Occipital lobe (tissue), 2 donors: ENCODE data around the gene GCN1. TPM values are rescaled to one million over a fixed set of nuclear protein-coding genes. Genes with fewer than 3 reads are reported as not detected.
A peak's percentile ranks its signal among the peaks of the same experiment; 100 is the strongest.
"Not testable (repeated sequence)": the region's sequence is repeated elsewhere in the genome, so short reads cannot be mapped to it uniquely, and the experiment has no call there.

Experiments
- DNase-seq: peaks from one replicate; lab custom pipeline; 2025; lab: John Stamatoyannopoulos, UW
- total RNA-seq: library from RNA; depleted of rRNA; stranded (reverse); fragments of >200 nt; gene quantifications from one replicate; pipeline ENCODE4 v1.2.3, GENCODE V29; 2014

Gene GCN1, protein sequence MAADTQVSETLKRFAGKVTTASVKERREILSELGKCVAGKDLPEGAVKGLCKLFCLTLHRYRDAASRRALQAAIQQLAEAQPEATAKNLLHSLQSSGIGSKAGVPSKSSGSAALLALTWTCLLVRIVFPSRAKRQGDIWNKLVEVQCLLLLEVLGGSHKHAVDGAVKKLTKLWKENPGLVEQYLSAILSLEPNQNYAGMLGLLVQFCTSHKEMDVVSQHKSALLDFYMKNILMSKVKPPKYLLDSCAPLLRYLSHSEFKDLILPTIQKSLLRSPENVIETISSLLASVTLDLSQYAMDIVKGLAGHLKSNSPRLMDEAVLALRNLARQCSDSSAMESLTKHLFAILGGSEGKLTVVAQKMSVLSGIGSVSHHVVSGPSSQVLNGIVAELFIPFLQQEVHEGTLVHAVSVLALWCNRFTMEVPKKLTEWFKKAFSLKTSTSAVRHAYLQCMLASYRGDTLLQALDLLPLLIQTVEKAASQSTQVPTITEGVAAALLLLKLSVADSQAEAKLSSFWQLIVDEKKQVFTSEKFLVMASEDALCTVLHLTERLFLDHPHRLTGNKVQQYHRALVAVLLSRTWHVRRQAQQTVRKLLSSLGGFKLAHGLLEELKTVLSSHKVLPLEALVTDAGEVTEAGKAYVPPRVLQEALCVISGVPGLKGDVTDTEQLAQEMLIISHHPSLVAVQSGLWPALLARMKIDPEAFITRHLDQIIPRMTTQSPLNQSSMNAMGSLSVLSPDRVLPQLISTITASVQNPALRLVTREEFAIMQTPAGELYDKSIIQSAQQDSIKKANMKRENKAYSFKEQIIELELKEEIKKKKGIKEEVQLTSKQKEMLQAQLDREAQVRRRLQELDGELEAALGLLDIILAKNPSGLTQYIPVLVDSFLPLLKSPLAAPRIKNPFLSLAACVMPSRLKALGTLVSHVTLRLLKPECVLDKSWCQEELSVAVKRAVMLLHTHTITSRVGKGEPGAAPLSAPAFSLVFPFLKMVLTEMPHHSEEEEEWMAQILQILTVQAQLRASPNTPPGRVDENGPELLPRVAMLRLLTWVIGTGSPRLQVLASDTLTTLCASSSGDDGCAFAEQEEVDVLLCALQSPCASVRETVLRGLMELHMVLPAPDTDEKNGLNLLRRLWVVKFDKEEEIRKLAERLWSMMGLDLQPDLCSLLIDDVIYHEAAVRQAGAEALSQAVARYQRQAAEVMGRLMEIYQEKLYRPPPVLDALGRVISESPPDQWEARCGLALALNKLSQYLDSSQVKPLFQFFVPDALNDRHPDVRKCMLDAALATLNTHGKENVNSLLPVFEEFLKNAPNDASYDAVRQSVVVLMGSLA (N-terminal part only)
- 53.7 TPM for total RNA-seq

- peak; percentile 78 for DNase-seq
Observed at GRCh38 chr12:120194534-120195395, at the start of gene GCN1. Gene GCN1 (minus strand): TSS chr12:120194715. CDS start chr12:120194697, 18 bp downstream.

DNA sequence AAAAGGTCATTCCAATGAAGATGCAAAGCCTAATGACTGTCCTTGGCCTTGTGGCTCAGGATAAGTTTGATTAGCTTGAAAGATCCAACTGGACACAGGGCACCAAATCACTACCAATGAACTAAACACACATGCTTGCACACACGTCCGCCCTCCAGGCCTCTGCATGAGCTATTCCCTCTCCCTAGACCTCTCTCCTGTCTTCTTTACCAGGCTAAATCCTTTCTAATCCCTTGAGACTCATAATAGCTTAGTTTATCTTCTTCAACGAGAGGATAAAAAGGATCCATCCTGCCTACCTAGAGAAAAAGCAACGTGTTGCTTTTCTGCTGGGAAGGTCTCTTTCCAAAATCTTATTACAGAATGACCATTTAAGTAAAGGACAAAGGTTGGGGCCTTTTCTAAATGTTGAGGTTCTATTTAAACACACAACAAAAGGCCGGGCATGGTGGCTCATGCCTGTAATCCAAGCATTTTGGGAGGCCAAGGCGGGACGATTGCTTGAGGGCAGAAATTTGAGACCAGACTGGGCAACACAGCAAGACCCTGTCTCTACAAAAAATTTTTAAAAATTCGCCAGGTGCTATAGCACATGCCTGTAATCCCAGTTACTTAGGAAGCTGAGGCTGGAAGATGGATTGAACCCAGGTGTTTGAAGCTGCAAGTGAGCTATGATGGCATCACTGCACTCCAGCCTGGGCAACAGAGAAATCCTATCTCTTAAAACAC, 48.6 kb upstream of the GCN1 start:
- DNase-seq: no peak

DNA sequence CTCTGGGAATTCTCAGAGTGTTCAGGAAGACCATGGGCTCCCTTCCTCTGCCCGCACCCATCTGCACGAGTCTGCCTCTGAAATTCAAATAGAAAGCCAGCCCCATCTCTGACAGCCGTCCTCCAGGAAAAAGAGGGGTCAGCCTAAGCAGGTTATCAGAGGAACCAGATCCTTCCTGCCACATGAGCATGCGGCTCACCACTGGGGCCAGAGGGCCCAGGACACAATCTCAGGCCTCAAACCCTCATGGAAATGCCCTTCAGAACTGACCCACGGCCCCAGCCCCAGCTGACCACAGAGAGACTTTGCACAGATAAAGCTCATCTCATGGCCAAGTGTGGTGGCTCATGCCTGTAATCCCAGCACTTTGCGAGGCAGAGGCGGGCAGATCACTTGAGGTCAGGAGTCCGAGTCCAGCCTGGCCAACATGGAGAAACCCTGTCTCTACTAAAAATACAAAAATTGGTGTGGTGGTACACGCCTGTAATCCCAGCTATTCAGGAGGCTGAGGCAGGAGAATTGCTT, 47.8 kb upstream of the GCN1 start:
- no peak for DNase-seq

- no peak for DNase-seq
Observed at GRCh38 chr12:120241561-120242274, 47.2 kb upstream of the GCN1 start.

GRCh38 chr12:120240495-120240833, 45.9 kb upstream of the GCN1 start:
- no peak for DNase-seq

DNA sequence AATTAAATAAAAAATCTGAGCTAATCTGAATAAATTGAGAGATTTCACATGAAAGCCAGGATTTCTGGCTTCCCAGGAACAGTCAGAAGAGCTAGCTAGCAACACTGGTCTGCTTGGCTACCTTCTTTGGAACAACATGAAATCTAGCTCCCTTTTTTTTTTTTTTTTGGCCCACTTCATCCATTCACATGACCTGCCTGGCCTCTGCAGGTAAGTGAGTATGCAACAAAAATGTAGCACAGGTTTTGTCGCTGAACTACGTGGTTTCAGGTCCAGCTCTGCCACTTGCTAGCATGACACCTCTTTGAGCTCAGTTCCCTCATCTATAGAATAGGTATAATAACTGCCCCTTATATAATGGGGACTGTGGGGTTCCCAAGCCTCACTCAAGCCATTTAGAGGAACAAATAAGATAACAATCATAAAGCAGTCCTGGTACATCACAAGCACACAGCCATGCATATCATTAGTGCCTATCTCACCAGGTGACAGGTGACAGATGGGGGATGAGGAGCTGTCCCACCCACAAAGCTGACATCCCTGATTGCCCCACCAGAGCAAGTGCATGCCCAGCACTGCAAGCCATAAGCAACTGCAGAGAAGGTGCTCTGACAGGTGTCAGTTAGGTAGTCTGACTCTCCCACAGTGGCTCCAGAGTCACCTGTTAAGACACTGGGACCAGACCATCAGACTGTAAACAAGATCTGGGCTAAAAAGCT, 45.4 kb upstream of the GCN1 start:
- DNase-seq: no peak

DNA sequence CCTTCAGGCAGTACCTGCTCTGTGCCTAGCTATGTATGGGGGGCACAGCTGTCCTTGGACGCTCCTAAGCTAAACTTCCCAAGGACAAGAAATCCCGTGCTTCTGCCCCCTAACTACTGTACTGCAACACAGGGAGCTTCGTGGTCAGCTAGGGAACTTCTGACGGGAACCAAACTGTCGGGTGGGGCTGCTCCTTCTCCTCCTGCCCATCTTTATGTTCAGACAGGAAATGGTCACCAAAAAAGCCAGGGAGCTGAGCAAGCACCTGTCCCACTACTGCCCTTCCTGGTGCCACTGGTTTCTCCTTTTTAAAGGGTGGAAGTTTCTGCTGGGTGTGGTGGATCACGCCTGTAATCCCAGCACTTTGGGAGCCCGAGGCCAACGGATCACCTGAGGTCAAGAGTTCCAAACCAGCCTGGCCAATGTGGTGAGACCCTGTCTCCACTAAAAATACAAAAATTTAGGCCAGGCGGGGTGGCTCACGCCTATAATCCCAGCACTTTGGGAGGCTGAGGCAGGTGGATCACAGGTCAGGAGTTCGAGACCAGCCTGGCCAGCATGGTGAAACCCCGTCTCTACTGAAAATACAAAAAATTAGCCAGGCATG, 44.4 kb upstream of the GCN1 start:
- DNase-seq: no peak

GRCh38 chr12:120238217-120238616, 43.7 kb upstream of the GCN1 start:
- DNase-seq: no peak

DNA sequence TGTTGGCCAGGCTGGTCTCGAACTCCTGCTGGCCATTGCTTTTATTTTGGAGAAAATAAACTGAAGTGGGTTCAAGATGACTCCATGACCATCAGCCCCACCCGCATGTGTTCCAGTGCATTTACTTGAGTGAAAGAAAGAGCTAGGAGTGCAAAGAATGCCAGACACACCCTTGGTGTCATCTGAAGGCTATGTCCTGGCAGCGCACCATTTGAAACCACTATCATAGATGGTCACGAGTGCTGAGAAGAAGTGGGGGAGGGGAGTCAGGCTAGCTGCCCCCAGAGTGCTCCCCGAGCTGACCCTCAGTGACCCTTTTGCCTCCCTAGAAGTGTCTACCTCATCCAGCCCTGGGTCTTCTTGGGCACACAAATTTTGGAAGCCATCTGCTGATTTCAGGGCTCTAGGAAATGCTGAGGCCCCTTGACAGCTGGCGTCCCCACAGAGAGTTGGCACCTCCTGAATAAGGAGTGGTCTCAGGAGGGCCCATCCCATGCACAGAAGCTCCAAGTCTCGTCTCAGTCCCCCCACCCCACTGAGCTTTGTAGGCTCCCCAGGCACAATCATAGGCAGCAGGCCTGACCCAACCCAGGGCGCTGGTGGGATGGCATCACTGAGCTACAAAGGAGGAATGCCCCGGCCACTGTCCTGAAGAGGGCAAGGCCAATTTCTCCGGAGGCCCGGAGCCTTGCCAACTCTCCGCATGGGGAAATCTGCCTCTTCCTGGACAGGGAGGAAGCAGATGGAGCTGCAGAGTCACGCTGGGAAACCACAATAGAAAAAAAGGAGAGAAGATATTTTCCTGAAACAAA, 43.1 kb upstream of the GCN1 start:
- DNase-seq: no peak

- not testable (repeated sequence) for DNase-seq
Observed at GRCh38 chr12:120236809-120237208, 42.3 kb upstream of the GCN1 start.

- no peak for DNase-seq
Observed at GRCh38 chr12:120235369-120236323, 41.1 kb upstream of the GCN1 start.

GRCh38 chr12:120234643-120235368, 40.3 kb upstream of the GCN1 start:
- peak; percentile 62 for DNase-seq

GRCh38 chr12:120231316-120232011, 36.9 kb upstream of the GCN1 start:
- DNase-seq: no peak

- DNase-seq: no peak
Observed at GRCh38 chr12:120230974-120231315, 36.4 kb upstream of the GCN1 start.
